ENCODE data around the gene SSR3. TPM values are rescaled to one million over a fixed set of nuclear protein-coding genes. Genes with fewer than 3 reads are reported as not detected.
A peak's percentile ranks its signal among the peaks of the same experiment; 100 is the strongest.
"Not testable (repeated sequence)": the region's sequence is repeated elsewhere in the genome, so short reads cannot be mapped to it uniquely, and the experiment has no call there.

The SSR3 gene
- 191 and 261 TPM in 2 replicates for total RNA-seq (2014; rRNA removed; shearing (Covaris generic); ENCODE audit: low replicate concordance)

- Histone ChIP-seq H3K4me3 (peak within 1 kb of the TSS; percentile 94), H3K27me3 (no peaks in the 10 kb centered on the region), H3K36me3 (peaks cover 45% of the 10 kb centered on the region), H3K9me3 (no peaks in the 10 kb centered on the region)
- peak; percentile 99 for DNase-seq
Measured at GRCh38 chr3:156554842-156555687, at the start of gene SSR3. Gene SSR3 (minus strand): TSS chr3:156555117. CDS start chr3:156555089, 28 bp downstream.

- H3K36me3 ChIP-seq: no peaks in the 10 kb centered on the region
- no peaks in the 10 kb centered on the region for H3K9me3 ChIP-seq
- H3K4me3 ChIP-seq: no peak overlapping the region
- H3K27me3 ChIP-seq: no peaks in the 10 kb centered on the region
- DNase-seq: no peak
Measured at GRCh38 chr3:156604064-156604641, 49.2 kb upstream of the SSR3 start.

GRCh38 chr3:156603379-156604017 is 48.6 kb upstream of the SSR3 start:
- DNase-seq: no peak
- Histone ChIP-seq H3K27me3 (no peaks in the 10 kb centered on the region), H3K36me3 (no peaks in the 10 kb centered on the region), H3K4me3 (no peak overlapping the region), H3K9me3 (no peaks in the 10 kb centered on the region)

GRCh38 chr3:156602424-156602823 is 47.5 kb upstream of the SSR3 start:
- Histone ChIP-seq H3K4me3 (no peak overlapping the region), H3K36me3 (no peaks in the 10 kb centered on the region), H3K9me3 (no peaks in the 10 kb centered on the region), H3K27me3 (no peaks in the 10 kb centered on the region)
- DNase-seq: no peak

- no peaks in the 10 kb centered on the region for H3K36me3 ChIP-seq
- no peak for DNase-seq
Measured at GRCh38 chr3:156601497-156601896, 46.6 kb upstream of the SSR3 start.

GRCh38 chr3:156600834-156601233 is 45.9 kb upstream of the SSR3 start:
- no peak overlapping the region for H3K4me3 ChIP-seq
- H3K36me3 ChIP-seq: no peaks in the 10 kb centered on the region
- no peak for DNase-seq
- H3K27me3 ChIP-seq: no peaks in the 10 kb centered on the region; the same call in 1 of the 2 replicates
- no peaks in the 10 kb centered on the region for H3K9me3 ChIP-seq

More at GRCh38 chr3:156601497-156601896, 46.6 kb upstream of the SSR3 start:
- H3K4me3 ChIP-seq: no peak overlapping the region
- no peaks in the 10 kb centered on the region for H3K27me3 ChIP-seq
- H3K9me3 ChIP-seq: no peaks in the 10 kb centered on the region

GRCh38 chr3:156599089-156599874 is 44.4 kb upstream of the SSR3 start:
- H3K36me3 ChIP-seq: no peaks in the 10 kb centered on the region
- no peaks in the 10 kb centered on the region; the same call in 1 of the 2 replicates for H3K27me3 ChIP-seq
- DNase-seq: no peak
- H3K4me3 ChIP-seq: no peak overlapping the region
- no peaks in the 10 kb centered on the region for H3K9me3 ChIP-seq

- Histone ChIP-seq H3K4me3 (no peak overlapping the region), H3K27me3 (no peaks in the 10 kb centered on the region; the same call in 1 of the 2 replicates), H3K36me3 (no peaks in the 10 kb centered on the region), H3K9me3 (no peaks in the 10 kb centered on the region)
- DNase-seq: no peak
Measured at GRCh38 chr3:156598413-156598812, 43.5 kb upstream of the SSR3 start.

GRCh38 chr3:156594219-156594683 is 39.3 kb upstream of the SSR3 start:
- Histone ChIP-seq H3K4me3 (no peak overlapping the region), H3K27me3 (no peaks in the 10 kb centered on the region; the same call in 1 of the 2 replicates), H3K9me3 (no peaks in the 10 kb centered on the region), H3K36me3 (no peaks in the 10 kb centered on the region)
- no peak for DNase-seq

- no peak overlapping the region for H3K4me3 ChIP-seq
- no peak for DNase-seq
- H3K9me3 ChIP-seq: no peaks in the 10 kb centered on the region
- no peaks in the 10 kb centered on the region for H3K36me3 ChIP-seq
- no peaks in the 10 kb centered on the region; the same call in 1 of the 2 replicates for H3K27me3 ChIP-seq
Measured at GRCh38 chr3:156593814-156594213, 38.9 kb upstream of the SSR3 start.

- not testable (repeated sequence) for H3K36me3 ChIP-seq, DNase-seq, H3K27me3 ChIP-seq, H3K4me3 ChIP-seq, H3K9me3 ChIP-seq
Measured at GRCh38 chr3:156589806-156590205, 34.9 kb upstream of the SSR3 start.

- Histone ChIP-seq H3K4me3 (no peak overlapping the region), H3K27me3 (no peaks in the 10 kb centered on the region), H3K9me3 (no peaks in the 10 kb centered on the region), H3K36me3 (no peaks in the 10 kb centered on the region)
- no peak for DNase-seq
Measured at GRCh38 chr3:156587760-156588069, 32.8 kb upstream of the SSR3 start.

- H3K36me3 ChIP-seq: no peaks in the 10 kb centered on the region
- no peak for DNase-seq
Measured at GRCh38 chr3:156586905-156587759, 32.2 kb upstream of the SSR3 start.

GRCh38 chr3:156583469-156583868 is 28.6 kb upstream of the SSR3 start:
- Histone ChIP-seq H3K4me3 (no peak overlapping the region), H3K9me3 (no peaks in the 10 kb centered on the region), H3K27me3 (no peaks in the 10 kb centered on the region; the same call in 1 of the 2 replicates), H3K36me3 (no peaks in the 10 kb centered on the region)
- no peak for DNase-seq

More at GRCh38 chr3:156586905-156587759, 32.2 kb upstream of the SSR3 start:
- Histone ChIP-seq H3K9me3 (no peaks in the 10 kb centered on the region), H3K4me3 (no peak overlapping the region), H3K27me3 (no peaks in the 10 kb centered on the region; the same call in 1 of the 2 replicates)

- H3K9me3 ChIP-seq: no peaks in the 10 kb centered on the region
- no peaks in the 10 kb centered on the region for H3K36me3 ChIP-seq
- no peaks in the 10 kb centered on the region; the same call in 1 of the 2 replicates for H3K27me3 ChIP-seq
- DNase-seq: no peak
- no peak overlapping the region for H3K4me3 ChIP-seq
Measured at GRCh38 chr3:156582532-156583183, 27.7 kb upstream of the SSR3 start.

Measured in MG63 (cell line).